Stimulated activated CD8-positive, alpha-beta memory T cell treated with anti-CD3 and anti-CD28 coated beads, Interleukin-15, amount 100 ng/mL, for 4 hours (primary cell): Measurements from ENCODE around the gene TBX21.
"Not testable (repeated sequence)": the region's sequence is repeated elsewhere in the genome, so short reads cannot be mapped to it uniquely, and the experiment has no call there.

Experiments used
- DNase-seq, 2 donors: peaks; one replicate each; pipeline ENCODE4 v3.0.0-alpha.2; 2020; ENCODE audit warnings: low read depth in 2 of 2

TBX21 gene

GRCh38 chr17:47732399-47733046, 513 bp upstream of the TBX21 start:
- DNase-seq = no peak

DNA sequence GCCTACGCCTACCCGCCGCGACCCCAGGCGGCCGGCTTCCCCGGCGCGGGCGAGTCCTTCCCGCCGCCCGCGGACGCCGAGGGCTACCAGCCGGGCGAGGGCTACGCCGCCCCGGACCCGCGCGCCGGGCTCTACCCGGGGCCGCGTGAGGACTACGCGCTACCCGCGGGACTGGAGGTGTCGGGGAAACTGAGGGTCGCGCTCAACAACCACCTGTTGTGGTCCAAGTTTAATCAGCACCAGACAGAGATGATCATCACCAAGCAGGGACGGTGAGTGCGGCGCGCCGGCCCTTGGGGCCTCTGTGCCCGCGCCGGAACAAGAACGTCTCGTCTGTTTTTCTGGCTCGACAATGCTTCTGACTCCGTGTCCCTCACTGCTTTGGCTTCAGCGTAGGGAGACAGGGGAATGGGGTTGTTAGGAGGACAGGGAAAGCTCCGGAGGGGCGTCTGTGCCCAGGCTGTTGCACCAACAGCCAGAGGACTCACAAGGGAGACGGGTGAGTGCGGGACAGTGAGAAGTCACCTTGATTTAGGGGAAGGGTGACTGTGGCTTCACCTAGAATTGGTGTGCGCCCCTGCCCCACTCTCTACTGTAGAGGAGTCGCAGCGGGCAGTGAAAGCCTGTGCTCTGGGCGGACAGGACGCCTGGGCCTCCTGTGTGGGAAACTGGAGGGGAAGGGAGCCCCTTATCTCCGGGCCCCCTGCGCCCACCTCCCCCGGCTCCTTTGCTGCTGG, 806 bp downstream of the TBX21 start:
- DNase-seq = no peak

GRCh38 chr17:47735139-47735464, 2.1 kb downstream of the TBX21 start:
- no peak for DNase-seq

DNA sequence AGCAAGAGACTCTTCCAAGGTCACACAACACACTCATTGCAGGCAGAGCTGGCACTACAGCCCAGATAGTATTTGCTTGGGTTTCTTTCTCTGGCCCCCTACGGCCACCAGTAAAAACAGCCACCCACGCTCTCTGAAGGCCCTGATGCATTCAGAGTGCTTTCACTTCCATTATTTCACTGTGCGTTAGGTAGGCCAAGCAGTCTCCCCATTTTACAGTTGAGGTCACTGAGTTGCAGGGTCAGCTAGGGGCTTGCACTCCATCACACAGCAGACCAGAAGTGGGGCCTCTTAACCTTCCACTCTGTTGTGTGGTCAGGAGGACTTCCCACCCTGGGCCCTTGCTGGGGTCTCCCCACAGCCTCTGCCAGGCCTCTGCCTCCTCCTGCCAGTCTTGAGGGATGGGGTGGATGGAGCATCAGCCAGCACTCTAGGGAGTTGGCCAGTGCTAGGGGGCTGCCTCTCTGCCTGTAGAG, 2.5 kb downstream of the TBX21 start:
- DNase-seq = no peak

DNA sequence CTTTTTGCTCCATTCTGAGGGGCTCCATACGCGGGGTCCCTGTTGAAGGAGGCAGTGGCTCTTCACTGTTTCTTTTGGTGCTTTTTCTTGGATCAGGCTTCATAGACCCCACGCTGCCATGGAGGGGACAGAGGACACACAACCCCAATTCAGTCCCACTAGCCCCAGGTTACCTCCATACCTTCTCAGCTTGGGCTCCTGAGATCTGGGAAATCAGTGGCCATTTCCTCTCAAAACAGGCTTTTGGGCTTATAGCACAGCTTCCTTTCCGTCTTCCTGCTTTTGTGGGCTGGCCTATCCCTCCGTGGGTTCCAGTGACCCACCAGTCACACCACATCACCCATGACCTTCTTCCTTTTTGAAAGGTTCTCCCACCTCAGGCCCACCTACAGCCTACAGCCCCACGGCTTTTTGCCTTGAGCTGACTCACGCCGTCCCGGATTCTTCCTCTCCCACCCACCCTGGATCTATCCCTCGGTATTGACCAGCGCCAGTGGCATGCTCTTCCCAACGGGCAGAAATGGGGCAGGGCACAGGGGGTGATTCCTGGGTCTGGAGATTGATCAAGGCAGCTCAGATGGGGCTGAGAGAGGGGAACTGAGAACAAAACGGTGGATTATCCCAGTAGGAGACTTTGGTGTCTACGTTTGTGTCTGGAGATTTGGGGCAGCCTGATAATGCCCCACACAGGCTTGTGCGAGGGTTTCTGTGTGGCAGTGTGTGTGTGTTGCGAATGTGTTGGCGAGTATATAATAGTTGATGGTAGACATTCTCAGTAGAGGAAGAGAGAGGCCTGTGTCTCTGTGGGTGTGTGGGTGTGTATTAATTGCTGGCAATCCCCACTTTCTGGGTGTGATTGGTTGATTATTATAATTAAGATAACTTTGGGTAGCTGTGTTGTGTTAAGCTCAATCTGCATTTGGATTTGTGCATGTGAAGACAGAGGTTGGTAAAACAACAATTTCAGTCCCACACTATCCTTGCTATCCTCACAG, 3.8 kb downstream of the TBX21 start:
- no peak for DNase-seq

DNA sequence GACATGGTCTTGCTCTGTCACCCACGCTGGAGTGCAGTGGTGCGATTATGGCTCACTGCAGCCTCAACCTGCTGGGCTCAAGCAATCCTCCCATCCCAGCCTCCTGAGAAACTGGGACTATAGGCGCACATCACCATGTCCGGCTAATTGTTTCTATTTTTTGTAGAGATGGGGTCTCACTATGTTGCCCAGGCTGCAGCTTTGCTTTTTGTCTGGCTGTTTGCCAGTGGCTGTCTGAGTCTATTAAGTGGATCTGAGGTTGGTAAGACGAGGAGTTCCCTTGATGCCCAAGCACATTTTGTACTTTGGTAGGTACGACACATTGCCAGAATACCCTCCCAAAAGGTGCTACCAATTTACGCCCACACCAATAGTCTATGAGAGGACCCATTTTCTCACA, 5.1 kb downstream of the TBX21 start:
- DNase-seq = no peak

DNA sequence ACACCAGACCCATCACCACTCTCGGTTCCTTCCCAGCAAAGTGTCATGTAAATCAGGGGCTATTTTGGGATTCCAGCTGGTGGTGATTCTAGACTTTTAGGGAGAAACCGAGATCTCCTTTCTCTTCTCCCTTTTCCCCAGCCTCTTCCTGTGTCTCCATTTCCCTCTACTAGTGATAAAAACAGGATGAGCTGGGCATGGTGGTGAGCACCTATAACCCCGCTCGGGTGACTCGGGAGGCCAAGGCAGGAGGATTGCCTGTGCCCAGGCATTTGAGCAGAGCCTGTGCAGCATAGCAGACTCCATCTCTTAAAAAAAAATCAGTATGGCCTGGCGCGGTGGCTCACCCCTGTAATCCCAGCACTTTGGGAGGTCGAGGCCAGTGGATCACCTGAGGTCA, 6.1 kb downstream of the TBX21 start:
- no peak for DNase-seq

DNA sequence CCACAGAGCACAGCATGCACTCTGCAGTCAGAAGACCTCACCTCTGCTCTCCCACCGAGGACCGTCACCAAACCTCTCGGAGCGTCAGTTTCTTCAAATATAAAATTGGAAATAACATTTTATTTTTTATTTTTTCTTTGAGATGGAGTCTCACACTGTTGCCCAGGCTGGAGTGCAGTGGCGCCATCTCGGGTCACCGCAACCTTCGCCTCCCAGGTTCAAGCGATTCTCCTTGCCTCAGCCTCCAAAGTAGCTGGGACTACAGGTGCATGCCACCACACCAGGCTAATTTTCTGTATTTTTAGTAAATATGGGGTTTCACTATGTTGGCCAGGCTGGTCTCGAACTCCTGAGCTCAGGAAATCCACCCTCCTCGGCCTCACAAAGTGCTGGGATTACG, 6.9 kb downstream of the TBX21 start:
- DNase-seq = not testable (repeated sequence)

- DNase-seq = no peak
These were observed 8.2 kb downstream of the TBX21 start for GRCh38 chr17:47741109-47741792.

DNA sequence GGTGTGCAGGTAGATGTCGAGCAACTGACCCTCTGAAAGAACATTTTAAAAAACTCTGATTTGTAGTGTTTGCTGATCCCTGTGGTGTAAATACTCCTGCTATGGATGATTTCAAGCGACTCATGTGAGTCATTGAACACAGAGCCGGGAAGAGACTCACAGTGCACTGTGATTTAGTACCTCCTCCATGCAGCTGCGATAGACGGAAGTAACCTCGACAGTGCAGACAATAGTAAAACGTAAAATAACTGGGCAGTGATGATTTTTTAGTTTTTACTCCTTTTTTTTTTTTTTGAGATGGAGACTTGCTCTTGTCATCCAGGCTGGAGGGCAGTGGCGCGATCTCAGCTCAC, 8.7 kb downstream of the TBX21 start:
- DNase-seq = no peak

- no peak for DNase-seq
These were observed 9.5 kb downstream of the TBX21 start for GRCh38 chr17:47742319-47743181.

GRCh38 chr17:47744168-47745036, 11.4 kb downstream of the TBX21 start:
- no peak for DNase-seq

- no peak for DNase-seq
These were observed 12.0 kb downstream of the TBX21 start for GRCh38 chr17:47745037-47745380.

GRCh38 chr17:47751471-47751870, 18.4 kb downstream of the TBX21 start:
- DNase-seq = no peak

- DNase-seq = no peak
These were observed 24.4 kb downstream of the TBX21 start for GRCh38 chr17:47757386-47757785.

DNA sequence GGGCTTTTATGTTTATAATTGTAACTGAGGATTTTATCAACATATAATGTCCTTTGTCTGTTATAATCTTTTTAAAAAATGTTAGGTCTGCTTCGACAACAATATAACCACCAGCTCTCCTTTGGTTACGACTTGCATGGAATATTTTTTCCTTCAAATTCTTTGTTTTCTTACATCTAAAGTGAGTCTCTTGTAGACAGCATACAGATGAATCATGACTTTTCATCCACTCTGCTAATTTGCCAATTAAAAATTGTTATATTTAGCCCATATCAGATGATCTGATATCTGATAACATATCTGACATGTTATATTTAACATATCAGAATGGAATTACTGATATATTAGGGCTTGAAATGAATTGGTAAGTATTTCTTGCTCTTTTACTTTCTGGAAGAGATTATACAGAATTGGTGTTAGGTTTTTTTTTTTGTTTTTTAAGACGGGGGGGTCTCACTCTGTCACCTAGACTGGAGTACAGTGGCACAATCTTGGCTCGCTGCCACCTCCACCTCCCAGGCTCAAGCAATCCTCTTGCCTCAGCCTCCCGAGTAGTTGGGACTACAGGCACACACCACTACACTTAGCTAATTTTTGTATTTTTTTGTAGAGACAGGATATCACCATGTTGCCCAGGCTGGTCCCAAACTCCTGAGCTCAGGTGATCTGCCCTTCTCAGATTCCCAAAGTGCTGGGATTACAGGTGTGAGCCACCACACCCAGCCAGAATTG, 27.5 kb downstream of the TBX21 start:
- DNase-seq = no peak

DNA sequence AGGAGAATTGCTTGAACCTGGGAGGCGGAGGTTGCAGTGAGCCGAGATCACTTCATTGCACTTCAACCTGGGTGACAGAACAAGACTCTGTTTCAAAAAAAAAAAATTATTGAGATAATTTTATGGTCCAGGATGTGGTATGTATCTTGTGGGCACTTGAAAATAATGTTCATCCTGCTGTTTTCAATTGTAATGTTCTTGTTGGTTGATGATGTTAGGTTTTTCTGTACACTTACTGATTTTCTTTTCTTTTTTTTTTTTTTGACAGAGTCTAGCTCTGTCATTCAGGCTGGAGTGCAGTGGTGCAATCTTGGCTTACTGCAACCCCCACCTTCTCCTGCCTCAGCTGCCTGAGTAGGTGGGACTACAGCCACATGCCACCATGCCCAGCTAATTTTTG, 29.7 kb downstream of the TBX21 start:
- DNase-seq = no peak

GRCh38 chr17:47763913-47764582, 31.0 kb downstream of the TBX21 start:
- no peak for DNase-seq

DNA sequence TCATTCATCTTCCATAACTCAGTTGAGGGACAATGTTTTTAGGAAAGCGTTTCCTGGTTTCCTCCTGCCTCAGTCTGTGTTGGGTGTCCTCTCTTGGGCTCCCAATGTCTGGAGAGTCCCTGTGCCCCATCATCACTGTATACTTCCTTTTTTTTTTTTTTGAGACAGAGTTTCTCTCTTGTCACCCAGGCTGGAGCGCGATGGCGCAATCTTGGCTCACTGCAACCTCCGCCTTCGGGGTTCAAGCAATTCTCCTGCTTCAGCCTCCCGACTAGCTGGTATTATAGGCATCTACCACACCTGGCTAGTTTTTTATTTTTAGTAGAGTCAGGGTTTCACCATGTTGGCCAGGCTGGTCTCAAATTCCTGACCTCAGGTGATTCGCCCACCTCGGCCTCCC, 40.6 kb downstream of the TBX21 start:
- DNase-seq = not testable (repeated sequence)
